ENCODE data around the gene CRELD1.

- TF ChIP-seq ZSCAN29 (CRISPR knock-in tag; conservative IDR thresholded peaks at IDR 0.05) = no peak
- TF ChIP-seq TCF7L2 (IDR thresholded peaks at IDR 0.05; ENCODE audit: low read depth, low read length) = no peak
- TF ChIP-seq CTCF (CRISPR knock-in tag; IDR thresholded peaks at IDR 0.05) = no peak
- TF ChIP-seq FOXO1 (CRISPR knock-in tag; IDR thresholded peaks at IDR 0.05) = no peak
- TF ChIP-seq FOXP1 (IDR thresholded peaks at IDR 0.05) = no peak
- no peak for TF ChIP-seq FOXP1 (CRISPR knock-in tag; IDR thresholded peaks at IDR 0.05)
Measured at GRCh38 chr3:9893739-9894138, 39.9 kb upstream of the CRELD1 start.
